ENCODE data around the gene TXNDC5. TPM values are rescaled to one million over a fixed set of nuclear protein-coding genes. Genes with fewer than 3 reads are reported as not detected.

TXNDC5 gene
- total and polyA plus RNA-seq, 2 of the 13 experiments (the other 11 are each of a cell fraction or from before 2014, with no cell fraction given), result 287 to 578 TPM

- TF ChIP-seq RERE (CRISPR knock-in tag; IDR thresholded peaks at IDR 0.05; ENCODE audit: low read depth), result no peak
- TF ChIP-seq ZNF607 (CRISPR knock-in tag; IDR thresholded peaks at IDR 0.05; ENCODE audit: borderline replicate concordance), result no peak
- TF ChIP-seq TBP (CRISPR knock-in tag; IDR thresholded peaks at IDR 0.05), result no peak
Observed at GRCh38 chr6:7938562-7939183, 28.1 kb upstream of the TXNDC5 start (continued).

- in situ Hi-C loops (cut with HindIII; ENCODE audit: extremely low pct_ligation_motif_present, low pct_unique_long_range_greater_than_20kb), result no loop called here
- no peak for DNase-seq (ENCODE audit: low spot score)
Observed at GRCh38 chr6:7933794-7934193, 23.2 kb upstream of the TXNDC5 start.

More at GRCh38 chr6:7933794-7934193, 23.2 kb upstream of the TXNDC5 start:
- ATAC-seq, result no peak
- H3K27ac ChIP-seq (ENCODE audit: extremely low read length, insufficient read depth, low read length), result no peak overlapping the region
- no peak for FAIRE-seq
- 11% methylated on average over 3 of the region's 3 CpGs for WGBS (ENCODE audit: low lambda C conversion rate)
- H3K9me3 ChIP-seq (ENCODE audit: low read length), result no peaks in the 10 kb centered on the region
- peaks cover 0 to 19% of the 10 kb centered on the region in 2 experiments; a peak in 3 of 5 replicates for H3K27me3 ChIP-seq (ENCODE audit: control insufficient read depth in 1 of 2, insufficient read depth in 2 of 2, low read length in 2 of 2)
- H4K20me1 ChIP-seq (ENCODE audit: insufficient read depth, low read length), result no peaks in the 10 kb centered on the region
- TF ChIP-seq BRCA1 (CRISPR knock-in tag; IDR thresholded peaks at IDR 0.05) (no peak), BORCS8-MEF2B (CRISPR knock-in tag; IDR thresholded peaks at IDR 0.05) (no peak), FOXJ3 (CRISPR knock-in tag; IDR thresholded peaks at IDR 0.05; ENCODE audit: borderline replicate concordance) (no peak), ZFP82 (CRISPR knock-in tag; IDR thresholded peaks at IDR 0.05; ENCODE audit: borderline replicate concordance) (no peak), CENPBD1 (CRISPR knock-in tag; IDR thresholded peaks at IDR 0.05; ENCODE audit: borderline replicate concordance, low read depth) (no peak), ZNF274 (CRISPR knock-in tag; IDR thresholded peaks at IDR 0.05) (no peak), HOXA5 (CRISPR knock-in tag; IDR thresholded peaks at IDR 0.05) (no peak), ZNF432 (CRISPR knock-in tag; IDR thresholded peaks at IDR 0.05; ENCODE audit: borderline replicate concordance) (no peak), RARG (CRISPR knock-in tag; IDR thresholded peaks at IDR 0.05; ENCODE audit: low read depth) (no peak), SMAD3 (CRISPR knock-in tag; IDR thresholded peaks at IDR 0.05) (no peak), GZF1 (CRISPR knock-in tag; IDR thresholded peaks at IDR 0.05) (no peak), ZNF276 (CRISPR knock-in tag; IDR thresholded peaks at IDR 0.05; ENCODE audit: low read depth) (no peak)
- intact Hi-C loops (cut with micrococcal nuclease; ENCODE audit: unreplicated experiment), result no loop called here
- no peaks in the 10 kb centered on the region for H3K4me1 ChIP-seq (ENCODE audit: insufficient read depth, low read length)
- no peak overlapping the region for H3K4me3 ChIP-seq (replicated peaks in 1 of 3; ENCODE audit: insufficient read depth in 1 of 3, low read depth in 2 of 3, low read length in 3 of 3)
- ChIA-PET POLR2A (no interaction called here), CTCF (ENCODE audit: low intra/inter-chr PET ratio, low total read pairs) (no interaction called here)
- no peak overlapping the region for H3K9ac ChIP-seq (ENCODE audit: insufficient read depth, low read depth, low read length)
- H3K4me2 ChIP-seq (ENCODE audit: low read depth, low read length), result no peak overlapping the region
- no peaks in the 10 kb centered on the region for H3K36me3 ChIP-seq (replicated peaks in 1 of 2; ENCODE audit: control insufficient read depth in 1 of 2, insufficient read depth in 2 of 2, low read length in 2 of 2)
- no peaks in the 10 kb centered on the region for H3K79me2 ChIP-seq (ENCODE audit: insufficient read depth, low read length)
- BruUV-seq (replicated peaks), result no TSS peak
- no peak overlapping the region for H2AFZ ChIP-seq (ENCODE audit: low read length)

Data from HepG2 (cell line).